OCI-LY1 (cell line): ENCODE results near the gene SYT7.

Experiments
- H2AFZ ChIP-seq: fragments of 200-600 bp; sonication (generic), shearing (Covaris generic); 2 replicates; pipeline ENCODE4 v1.6.0; 2014; ENCODE audit warnings: antibody characterized with exemption, mild to moderate bottlenecking, low read length
- H3F3A ChIP-seq: fragments of 200-600 bp; sonication (generic), shearing (Covaris generic); 2 replicates; pipeline ENCODE4 v1.6.0; 2014; ENCODE audit warnings: mild to moderate bottlenecking, antibody characterized with exemption, low read length, moderate library complexity; ENCODE audit not compliant: insufficient read depth
- H3K27ac ChIP-seq: fragments of 200-600 bp; sonication (generic); 2 replicates; pipeline ENCODE4 v1.5.1; 2014; ENCODE audit warnings: low read length, mixed run types, mild to moderate bottlenecking, low read depth; ENCODE audit not compliant: poor library complexity, severe bottlenecking
- H3K27me3 ChIP-seq: fragments of 200-600 bp; sonication (generic); 2 replicates; pipeline ENCODE4 v1.6.0; 2014; ENCODE audit warnings: antibody characterized with exemption, mild to moderate bottlenecking, low read length, moderate library complexity; ENCODE audit not compliant: insufficient read depth
- H3K36me3 ChIP-seq: fragments of 200-600 bp; sonication (generic); 2 replicates; pipeline ENCODE4 v1.6.1; 2014; ENCODE audit warnings: mild to moderate bottlenecking, antibody characterized with exemption, low read length, moderate library complexity, mixed read lengths; ENCODE audit not compliant: insufficient read depth
- H3K4me1 ChIP-seq: fragments of 200-600 bp; sonication (generic); 2 replicates; pipeline ENCODE4 v1.5.1; 2014; ENCODE audit warnings: mild to moderate bottlenecking, low read length, moderate library complexity; ENCODE audit not compliant: insufficient read depth, severe bottlenecking
- H3K4me2 ChIP-seq: fragments of 200-600 bp; sonication (generic), shearing (Covaris generic); 2 replicates; pipeline ENCODE4 v1.6.1; 2014; ENCODE audit warnings: low read length
- H3K4me3 ChIP-seq: fragments of 200-600 bp; sonication (generic); 2 replicates; pipeline ENCODE4 v1.5.1; 2014; ENCODE audit warnings: low read length, low read depth, mild to moderate bottlenecking, mixed read lengths; ENCODE audit not compliant: poor library complexity, severe bottlenecking
- H3K79me2 ChIP-seq: fragments of 200-600 bp; shearing (Covaris generic); 2 replicates; pipeline ENCODE4 v1.6.1; 2016; ENCODE audit warnings: mixed run types, low read length, mixed read lengths; ENCODE audit not compliant: insufficient read depth
- H3K9ac ChIP-seq: fragments of 200-600 bp; sonication (generic), shearing (Covaris generic); 2 replicates; pipeline ENCODE4 v1.6.1; 2014; ENCODE audit warnings: mild to moderate bottlenecking, low read length, mixed read lengths
- H3K9me2 ChIP-seq: fragments of 200-600 bp; sonication (generic), shearing (Covaris generic); 2 replicates; pipeline ENCODE4 v1.6.1; 2014; ENCODE audit warnings: low read depth, mild to moderate bottlenecking, low read length, mixed read lengths
- H3K9me3 ChIP-seq: fragments of 200-600 bp; shearing (Covaris generic); 2 replicates; pipeline ENCODE4 v1.6.1; 2014; ENCODE audit warnings: low read length, mixed read lengths
- H4K20me1 ChIP-seq: fragments of 200-600 bp; sonication (generic), shearing (Covaris generic); 2 replicates; pipeline ENCODE4 v1.6.0; 2016; ENCODE audit warnings: mild to moderate bottlenecking, low read length; ENCODE audit not compliant: insufficient read depth
- CTCF ChIP-seq: fragments of 200-600 bp; sonication (generic), shearing (Covaris generic); IDR thresholded peaks from 2 replicates; pipeline ENCODE4 v1.5.1; 2017; ENCODE audit warnings: mild to moderate bottlenecking, antibody characterized with exemption, low read length, moderate library complexity, mixed read lengths
- EZH2 ChIP-seq: fragments of 200-600 bp; sonication (generic), shearing (Covaris generic); IDR thresholded peaks from 2 replicates; pipeline ENCODE4 v1.8.0; 2017; ENCODE audit warnings: borderline replicate concordance, mixed run types, mild to moderate bottlenecking, antibody characterized with exemption, low read length, moderate library complexity, mixed read lengths

The SYT7 gene

GRCh38 chr11:61596542-61596941 lies 15.7 kb upstream of the SYT7 start:
- Histone ChIP-seq H3K36me3 (no peaks in the 10 kb centered on the region), H3K27ac (no peak overlapping the region), H4K20me1 (no peaks in the 10 kb centered on the region), H3K9me3 (no peaks in the 10 kb centered on the region), H3K4me1 (no peaks in the 10 kb centered on the region), H3F3A (no peaks in the 10 kb centered on the region), H3K9ac (no peak overlapping the region), H3K79me2 (no peaks in the 10 kb centered on the region), H3K9me2 (no peaks in the 10 kb centered on the region), H3K4me2 (no peak overlapping the region), H3K27me3 (no peaks in the 10 kb centered on the region), H2AFZ (no peak overlapping the region), H3K4me3 (no peak overlapping the region)
- TF ChIP-seq CTCF (no peak), EZH2 (no peak)

- H3K36me3 ChIP-seq, result no peaks in the 10 kb centered on the region
- no peak overlapping the region for H3K27ac ChIP-seq
- TF ChIP-seq CTCF (no peak), EZH2 (no peak)
- H3K4me3 ChIP-seq, result no peak overlapping the region
- H2AFZ ChIP-seq, result no peak overlapping the region
- no peaks in the 10 kb centered on the region for H3K4me1 ChIP-seq
- H3K9me3 ChIP-seq, result no peaks in the 10 kb centered on the region
- H3K27me3 ChIP-seq, result peaks cover 11% of the 10 kb centered on the region; the same call in 1 of the 2 replicates
- no peak overlapping the region for H3K9ac ChIP-seq
- H3K4me2 ChIP-seq, result no peak overlapping the region
- no peaks in the 10 kb centered on the region for H3K9me2 ChIP-seq
- no peaks in the 10 kb centered on the region for H4K20me1 ChIP-seq
- H3F3A ChIP-seq, result no peaks in the 10 kb centered on the region
- H3K79me2 ChIP-seq, result no peaks in the 10 kb centered on the region
Measured at GRCh38 chr11:61594907-61595257, 14.0 kb upstream of the SYT7 start.

GRCh38 chr11:61593151-61593550 lies 12.3 kb upstream of the SYT7 start:
- no peak overlapping the region for H3K4me2 ChIP-seq
- H3K9me3 ChIP-seq, result no peaks in the 10 kb centered on the region
- no peaks in the 10 kb centered on the region for H3F3A ChIP-seq
- no peak overlapping the region for H3K4me3 ChIP-seq
- no peaks in the 10 kb centered on the region for H3K4me1 ChIP-seq
- H3K36me3 ChIP-seq, result no peaks in the 10 kb centered on the region
- TF ChIP-seq CTCF, result no peak
- TF ChIP-seq EZH2, result no peak
- H3K9me2 ChIP-seq, result no peaks in the 10 kb centered on the region
- H3K27me3 ChIP-seq, result peaks cover 11% of the 10 kb centered on the region; the same call in 1 of the 2 replicates
- H3K79me2 ChIP-seq, result no peaks in the 10 kb centered on the region
- no peak overlapping the region for H3K9ac ChIP-seq
- H3K27ac ChIP-seq, result no peak overlapping the region
- no peak overlapping the region for H2AFZ ChIP-seq
- H4K20me1 ChIP-seq, result no peaks in the 10 kb centered on the region
